K562 (cell line): ENCODE measurements around the gene NTM. TPM values are rescaled to one million over a fixed set of nuclear protein-coding genes. Genes with fewer than 3 reads are reported as not detected.

ENCODE experiments used
- ATAC-seq: fragments of 200-7000 bp; cut with Tn5 transposase; 3 replicates; pipeline ENCODE4 v1.9.1; 2020; ENCODE audit warnings: moderate library complexity
- BruUV-seq: library from RNA; stranded (reverse); fragments of 400-500 nt; replicated peaks from 2 replicates; lab custom pipeline; 2021; lab: Mats Ljungman, UMichigan
- CTCF ChIA-PET: fragments of 300-600 bp; formaldehyde crosslinking; extraction: SDS; loops from one replicate; lab custom pipeline; 2021; ENCODE audit warnings: low intra/inter-chr PET ratio; lab: Yijun Ruan, JAX
- POLR2A ChIA-PET: fragments of 300-600, 350-650 bp; sonication (Branson Sonifier 250); formaldehyde crosslinking; extraction: SDS; loops from one replicate; lab custom pipeline; 2021; ENCODE audit warnings: antibody characterized with exemption, inconsistent platforms; lab: Yijun Ruan, JAX
- DNase-seq, 4 experiments: peaks; one replicate each; pipeline versions ENCODE4 v3.0.0 to v3.0.0-alpha.2; 2011 to 2018; ENCODE audit warnings: low spot score in 3 of 4, mixed read lengths in 3 of 4; ENCODE audit errors: extremely low read depth in 1 of 4
- FAIRE-seq: peaks from 2 replicates; lab custom pipeline; 2011; peaks lifted over from hg19 to GRCh38; lab: Jason Lieb, UNC
- H2AFZ ChIP-seq: 2 replicates; pipeline ENCODE4 v1.6.0; 2011; ENCODE audit warnings: low read depth, low read length, control low read depth, inconsistent platforms
- H3K27ac ChIP-seq: fragments of 200-600 bp; 3 replicates; pipeline ENCODE4 v1.8.0; 2011; ENCODE audit warnings: low read depth, mild to moderate bottlenecking, control low read depth, inconsistent platforms, low read length, moderate library complexity, mixed read lengths; ENCODE audit errors: extremely low read depth
- H3K27me3 ChIP-seq, 2 experiments: fragments of 300-600 bp in 1 of 2; 2 replicates in 1 of 2; 3 replicates in 1 of 2; pipeline versions ENCODE4 v1.6.0 to v1.8.0; 2011; ENCODE audit warnings: inconsistent platforms in 2 of 2, low read length in 2 of 2, mild to moderate bottlenecking in 1 of 2, mixed read lengths in 1 of 2, moderate library complexity in 1 of 2; ENCODE audit not compliant: control insufficient read depth in 2 of 2, insufficient read depth in 2 of 2
- H3K36me3 ChIP-seq: fragments of 300-600 bp; 3 replicates; pipeline ENCODE4 v1.8.0; 2011; ENCODE audit warnings: mild to moderate bottlenecking, low read length, inconsistent platforms; ENCODE audit not compliant: control insufficient read depth, insufficient read depth
- H3K4me1 ChIP-seq, 2 experiments: fragments of 200-600 bp in 1 of 2; replicated peaks in 1 of 2; 2 replicates in 1 of 2; 3 replicates in 1 of 2; pipeline versions ENCODE4 v1.5.1 to v1.8.0; 2011; ENCODE audit warnings: inconsistent platforms in 2 of 2, low read length in 2 of 2, mild to moderate bottlenecking in 1 of 2, mixed read lengths in 1 of 2, moderate library complexity in 1 of 2; ENCODE audit not compliant: control insufficient read depth in 2 of 2, insufficient read depth in 2 of 2
- H3K4me2 ChIP-seq: 2 replicates; pipeline ENCODE4 v1.6.1; 2011; ENCODE audit warnings: low read length, control low read depth, inconsistent platforms, mixed read lengths; ENCODE audit not compliant: insufficient read depth
- H3K4me3 ChIP-seq: fragments of 200-600 bp; sonication (generic), shearing (Covaris generic); 2 replicates; pipeline ENCODE4 v1.5.1; 2016; ENCODE audit warnings: control low read depth, inconsistent platforms
- H3K79me2 ChIP-seq: fragments of 200-600 bp; 3 replicates; pipeline ENCODE4 v1.8.0; 2011; ENCODE audit warnings: low read length, inconsistent platforms; ENCODE audit not compliant: control insufficient read depth, insufficient read depth
- H3K9ac ChIP-seq, 2 experiments: 2 replicates each; pipeline versions ENCODE4 v1.6.0 to v1.6.1; 2011; ENCODE audit warnings: low read depth in 2 of 2, low read length in 2 of 2, control low read depth in 1 of 2, inconsistent platforms in 1 of 2, mild to moderate bottlenecking in 1 of 2, mixed read lengths in 1 of 2; ENCODE audit not compliant: insufficient read depth in 1 of 2
- H3K9me1 ChIP-seq: one replicate; pipeline ENCODE4 v1.6.0; 2011; ENCODE audit warnings: inconsistent platforms, mild to moderate bottlenecking, low read length, moderate library complexity; ENCODE audit not compliant: control insufficient read depth, insufficient read depth
- H3K9me3 ChIP-seq: replicated peaks from 2 replicates; pipeline ENCODE4 v1.5.1; 2011; ENCODE audit warnings: low read depth, low read length, inconsistent platforms; ENCODE audit not compliant: control insufficient read depth, insufficient read depth
- H4K20me1 ChIP-seq: replicated peaks from 2 replicates; pipeline ENCODE4 v1.6.1; 2011; ENCODE audit warnings: low read length, inconsistent platforms, mixed read lengths; ENCODE audit not compliant: control insufficient read depth, insufficient read depth
- CEBPB ChIP-seq: fragments of 450-650 bp; IDR thresholded peaks from 2 replicates; pipeline ENCODE4 v1.6.1; 2016; ENCODE audit warnings: missing genetic modification characterization, missing compliant biosample characterization
- PHF20 ChIP-seq: fragments of 450-650 bp; IDR thresholded peaks from 2 replicates; pipeline ENCODE4 v1.6.1; 2018; ENCODE audit not compliant: partially characterized antibody
- PHTF2 ChIP-seq: fragments of 250-450 bp; sonication (Bioruptor Pico); IDR thresholded peaks from 2 replicates; pipeline ENCODE4 v1.5.0; 2021; ENCODE audit warnings: mild to moderate bottlenecking
- RBM39 ChIP-seq: fragments of 200-400 bp; formaldehyde crosslinking; optimal IDR thresholded peaks from 2 replicates; pipeline ENCODE3; 2018; ENCODE audit warnings: low read depth, low read length
- SMAD4 ChIP-seq: fragments of 250-450 bp; sonication (Bioruptor Pico); conservative IDR thresholded peaks from 2 replicates; pipeline ENCODE4 v1.8.0; 2021; ENCODE audit warnings: inconsistent platforms, mild to moderate bottlenecking, moderate library complexity
- SRSF7 ChIP-seq: fragments of 200-400 bp; formaldehyde crosslinking; optimal IDR thresholded peaks from 2 replicates; pipeline ENCODE3; 2017; ENCODE audit warnings: mild to moderate bottlenecking, low read depth, low read length
- SUPT5H ChIP-seq: fragments of 450-650 bp; IDR thresholded peaks from 2 replicates; pipeline ENCODE4 v1.6.1; 2016
- TCF7L2 ChIP-seq: fragments of 150-350 bp; IDR thresholded peaks from 2 replicates; pipeline ENCODE4 v1.6.1; 2016; ENCODE audit warnings: low read depth, mild to moderate bottlenecking, low read length, moderate library complexity
- ZNF174 ChIP-seq: fragments of 250-450 bp; sonication (Bioruptor Pico); IDR thresholded peaks from 2 replicates; pipeline ENCODE4 v1.4.0; 2020; ENCODE audit warnings: mild to moderate bottlenecking
- WGBS: fragments of 100-300 bp; shearing (Covaris generic); methylation state at CpG from one replicate; pipeline ENCODE4 v1.1.6; 2016; ENCODE audit warnings: low coverage, mixed read lengths; ENCODE audit not compliant: insufficient coverage; ENCODE audit errors: missing lambda C conversion rate; 5-methylcytosine and 5-hydroxymethylcytosine counted together
- in situ Hi-C: fragments of 300-500 bp; cut with MboI; formaldehyde crosslinking; loops from 4 replicates; pipeline ENCODE4 v1.15.0; 2018; ENCODE audit warnings: inconsistent platforms, mixed read lengths
- intact Hi-C: fragments of 100-400 bp; cut with micrococcal nuclease; formaldehyde crosslinking; loops from 2 replicates; pipeline ENCODE4 v1.14.2; 2022
- polyA plus RNA-seq, 8 experiments: library from polyadenylated mRNA; depleted of rRNA in 4 of 8; stranded (reverse) in 5 of 8; unstranded in 3 of 8; fragments of >200 nt; fragmentation: Nextera tagmentation in 2 of 8; fragmentation: Illumina TruSeq in 1 of 8; extraction: Ambion mirVana in 2 of 8; extraction: Trizol in 1 of 8; gene quantifications; 2 replicates each; pipeline versions ENCODE4 v1.2.1 to v1.2.3, GENCODE V29; 2011 to 2014; ENCODE audit warnings: inconsistent platforms in 1 of 8, missing spikeins in 1 of 8
- total RNA-seq, 7 experiments: library from RNA; depleted of rRNA in 6 of 7; stranded (reverse); fragments of >200 nt in 6 of 7; fragmentation: Illumina TruSeq in 2 of 7; extraction: Trizol in 2 of 7; gene quantifications; 2 replicates each; pipeline versions ENCODE4 v1.2.1 to v1.2.3, GENCODE V29; 2011 to 2021; ENCODE audit warnings: low replicate concordance in 1 of 7
- TF ChIP-seq, protein P1 (sequence below): fragments of 450-650 bp; IDR thresholded peaks from 2 replicates; pipeline ENCODE4 v1.6.1; 2018; ENCODE audit warnings: mild to moderate bottlenecking, low read depth; ENCODE audit not compliant: partially characterized antibody
- TF ChIP-seq, protein P2 (sequence below): fragments of 450-650 bp; formaldehyde crosslinking; IDR thresholded peaks from 2 replicates; pipeline ENCODE4 v1.4.0; 2022; ENCODE audit warnings: mild to moderate bottlenecking, moderate library complexity

The NTM gene
- total and polyA plus RNA-seq, 9 of the 15 experiments (the other 6 are each of a cell fraction or from before 2014, with no cell fraction given) = not detected

- BruUV-seq = no TSS peak
These were observed 457.0 kb downstream of the NTM start for GRCh38 chr11:131827430-131827829.

More at GRCh38 chr11:131827430-131827829, 457.0 kb downstream of the NTM start:
- H3K27me3 ChIP-seq = no peaks in the 10 kb centered on the region
- no peak overlapping the region for H3K9ac ChIP-seq
- no peaks in the 10 kb centered on the region for H3K79me2 ChIP-seq
- DNase-seq (no peak), ATAC-seq (no peak), FAIRE-seq (no peak)
- no peaks in the 10 kb centered on the region for H4K20me1 ChIP-seq
- in situ Hi-C loops = no loop called here
- no peak overlapping the region for H3K4me3 ChIP-seq
- no peaks in the 10 kb centered on the region for H3K9me1 ChIP-seq
- no peak overlapping the region for H3K4me2 ChIP-seq
- CTCF ChIA-PET = no interaction called here
- 0% methylated on average over 1 of the region's 1 CpG for WGBS
- H3K4me1 ChIP-seq = no peaks in the 10 kb centered on the region
- no peak overlapping the region for H2AFZ ChIP-seq
- H3K27ac ChIP-seq = no peak overlapping the region
- intact Hi-C loops = no loop called here
- POLR2A ChIA-PET = no interaction called here
- no peaks in the 10 kb centered on the region for H3K36me3 ChIP-seq
- H3K9me3 ChIP-seq = no peaks in the 10 kb centered on the region
- TF ChIP-seq PHTF2 (no peak), CEBPB (tag) (no peak), TCF7L2 (no peak), PHF20 (no peak), ZNF174 (CRISPR knock-in tag) (no peak), SRSF7 (no peak), SMAD4 (CRISPR knock-in tag) (no peak), RBM39 (no peak), SUPT5H (no peak)
- TF ChIP-seq, protein P1, sequence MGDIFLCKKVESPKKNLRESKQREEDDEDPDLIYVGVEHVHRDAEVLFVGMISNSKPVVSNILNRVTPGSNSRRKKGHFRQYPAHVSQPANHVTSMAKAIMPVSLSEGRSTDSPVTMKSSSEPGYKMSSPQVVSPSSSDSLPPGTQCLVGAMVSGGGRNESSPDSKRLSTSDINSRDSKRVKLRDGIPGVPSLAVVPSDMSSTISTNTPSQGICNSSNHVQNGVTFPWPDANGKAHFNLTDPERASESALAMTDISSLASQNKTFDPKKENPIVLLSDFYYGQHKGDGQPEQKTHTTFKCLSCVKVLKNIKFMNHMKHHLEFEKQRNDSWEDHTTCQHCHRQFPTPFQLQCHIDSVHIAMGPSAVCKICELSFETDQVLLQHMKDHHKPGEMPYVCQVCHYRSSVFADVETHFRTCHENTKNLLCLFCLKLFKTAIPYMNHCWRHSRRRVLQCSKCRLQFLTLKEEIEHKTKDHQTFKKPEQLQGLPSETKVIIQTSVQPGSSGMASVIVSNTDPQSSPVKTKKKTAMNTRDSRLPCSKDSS = no peak
- TF ChIP-seq, protein P2, sequence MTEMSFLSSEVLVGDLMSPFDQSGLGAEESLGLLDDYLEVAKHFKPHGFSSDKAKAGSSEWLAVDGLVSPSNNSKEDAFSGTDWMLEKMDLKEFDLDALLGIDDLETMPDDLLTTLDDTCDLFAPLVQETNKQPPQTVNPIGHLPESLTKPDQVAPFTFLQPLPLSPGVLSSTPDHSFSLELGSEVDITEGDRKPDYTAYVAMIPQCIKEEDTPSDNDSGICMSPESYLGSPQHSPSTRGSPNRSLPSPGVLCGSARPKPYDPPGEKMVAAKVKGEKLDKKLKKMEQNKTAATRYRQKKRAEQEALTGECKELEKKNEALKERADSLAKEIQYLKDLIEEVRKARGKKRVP (CRISPR knock-in tag) = no peak
